Nephron (organoid): ENCODE results near the gene EPHA4.

Experiments
- H3K27ac Mint-ChIP-seq, 3 experiments: 2 replicates each; pipeline ENCODE4 v1.8.0; 2020; ENCODE audit warnings: mixed read lengths in 3 of 3, mild to moderate bottlenecking in 2 of 3, moderate library complexity in 1 of 3
- H3K27me3 Mint-ChIP-seq: 2 replicates; pipeline ENCODE4 v1.8.0; 2021; ENCODE audit warnings: low read depth, mild to moderate bottlenecking, moderate library complexity, mixed read lengths
- H3K36me3 Mint-ChIP-seq: 2 replicates; pipeline ENCODE4 v1.8.0; 2020; ENCODE audit warnings: low read depth, mixed read lengths
- H3K4me1 Mint-ChIP-seq: 2 replicates; pipeline ENCODE4 v1.8.0; 2020; ENCODE audit warnings: mixed read lengths
- H3K4me3 Mint-ChIP-seq, 3 experiments: 2 replicates each; pipeline ENCODE4 v1.8.0; 2020; ENCODE audit warnings: mild to moderate bottlenecking in 3 of 3, mixed read lengths in 3 of 3, moderate library complexity in 2 of 3
- H3K9me3 Mint-ChIP-seq: 2 replicates; pipeline ENCODE4 v1.8.0; 2020; ENCODE audit warnings: mixed read lengths
- TF ChIP-seq, protein P1 (sequence below), 3 experiments: fragments of 200-600 bp; sonication (generic); IDR thresholded peaks; one replicate each; pipeline ENCODE4 v1.5.0; 2021; ENCODE audit warnings: antibody characterized with exemption in 3 of 3; ENCODE audit not compliant: unreplicated experiment in 3 of 3

The EPHA4 gene

GRCh38 chr2:221385716-221386115 lies 186.4 kb downstream of the EPHA4 start:
- no peak overlapping the region for H3K27ac Mint-ChIP-seq
- no peaks in the 10 kb centered on the region for H3K4me1 Mint-ChIP-seq
- TF ChIP-seq, protein P1, sequence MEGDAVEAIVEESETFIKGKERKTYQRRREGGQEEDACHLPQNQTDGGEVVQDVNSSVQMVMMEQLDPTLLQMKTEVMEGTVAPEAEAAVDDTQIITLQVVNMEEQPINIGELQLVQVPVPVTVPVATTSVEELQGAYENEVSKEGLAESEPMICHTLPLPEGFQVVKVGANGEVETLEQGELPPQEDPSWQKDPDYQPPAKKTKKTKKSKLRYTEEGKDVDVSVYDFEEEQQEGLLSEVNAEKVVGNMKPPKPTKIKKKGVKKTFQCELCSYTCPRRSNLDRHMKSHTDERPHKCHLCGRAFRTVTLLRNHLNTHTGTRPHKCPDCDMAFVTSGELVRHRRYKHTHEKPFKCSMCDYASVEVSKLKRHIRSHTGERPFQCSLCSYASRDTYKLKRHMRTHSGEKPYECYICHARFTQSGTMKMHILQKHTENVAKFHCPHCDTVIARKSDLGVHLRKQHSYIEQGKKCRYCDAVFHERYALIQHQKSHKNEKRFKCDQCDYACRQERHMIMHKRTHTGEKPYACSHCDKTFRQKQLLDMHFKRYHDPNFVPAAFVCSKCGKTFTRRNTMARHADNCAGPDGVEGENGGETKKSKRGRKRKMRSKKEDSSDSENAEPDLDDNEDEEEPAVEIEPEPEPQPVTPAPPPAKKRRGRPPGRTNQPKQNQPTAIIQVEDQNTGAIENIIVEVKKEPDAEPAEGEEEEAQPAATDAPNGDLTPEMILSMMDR (IDR thresholded peaks at IDR 0.05; ENCODE audit: unreplicated experiment in 3 of 3) = no peak
- H3K4me3 Mint-ChIP-seq = no peak overlapping the region
- H3K36me3 Mint-ChIP-seq = no peaks in the 10 kb centered on the region
- H3K9me3 Mint-ChIP-seq = no peaks in the 10 kb centered on the region
- H3K27me3 Mint-ChIP-seq = peaks cover 7% of the 10 kb centered on the region

DNA sequence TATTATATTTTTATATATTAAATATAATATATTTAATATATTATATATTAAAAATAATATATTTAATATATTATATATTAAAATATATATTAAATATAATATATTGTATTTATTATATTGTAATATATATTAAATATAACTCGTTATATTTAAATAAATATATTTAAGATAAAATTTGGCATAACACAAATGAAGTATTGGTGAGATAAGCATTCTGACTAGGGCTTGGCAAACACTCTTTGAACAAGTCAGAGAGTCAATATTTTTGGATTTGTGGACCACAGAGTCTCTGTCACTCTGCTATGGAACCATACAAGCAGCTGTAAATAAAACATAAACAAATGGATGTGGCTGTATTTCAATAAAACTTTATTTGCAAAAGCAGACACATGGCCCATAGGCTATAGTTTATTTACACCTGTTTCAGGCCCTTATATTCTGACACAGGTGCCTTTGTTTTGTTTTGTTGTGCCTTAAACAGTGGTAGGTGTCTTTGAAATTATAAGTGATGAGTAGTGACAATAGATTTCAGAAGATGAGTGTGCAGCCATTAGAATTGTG lies 190.1 kb downstream of the EPHA4 start:
- no peaks in the 10 kb centered on the region for H3K9me3 Mint-ChIP-seq
- no peak overlapping the region for H3K4me3 Mint-ChIP-seq
- no peaks in the 10 kb centered on the region for H3K36me3 Mint-ChIP-seq
- H3K4me1 Mint-ChIP-seq = no peaks in the 10 kb centered on the region
- H3K27ac Mint-ChIP-seq = no peak overlapping the region
- TF ChIP-seq, protein P1 (IDR thresholded peaks at IDR 0.05; ENCODE audit: unreplicated experiment in 3 of 3) = no peak
- peaks cover 7% of the 10 kb centered on the region for H3K27me3 Mint-ChIP-seq

GRCh38 chr2:221380686-221381085 lies 191.4 kb downstream of the EPHA4 start:
- Mint-ChIP-seq H3K4me3 (no peak overlapping the region), H3K27ac (no peak overlapping the region), H3K36me3 (no peaks in the 10 kb centered on the region), H3K27me3 (peaks cover 2% of the 10 kb centered on the region), H3K9me3 (no peaks in the 10 kb centered on the region), H3K4me1 (no peaks in the 10 kb centered on the region)
- TF ChIP-seq, protein P1 (IDR thresholded peaks at IDR 0.05; ENCODE audit: unreplicated experiment in 3 of 3) = no peak

DNA sequence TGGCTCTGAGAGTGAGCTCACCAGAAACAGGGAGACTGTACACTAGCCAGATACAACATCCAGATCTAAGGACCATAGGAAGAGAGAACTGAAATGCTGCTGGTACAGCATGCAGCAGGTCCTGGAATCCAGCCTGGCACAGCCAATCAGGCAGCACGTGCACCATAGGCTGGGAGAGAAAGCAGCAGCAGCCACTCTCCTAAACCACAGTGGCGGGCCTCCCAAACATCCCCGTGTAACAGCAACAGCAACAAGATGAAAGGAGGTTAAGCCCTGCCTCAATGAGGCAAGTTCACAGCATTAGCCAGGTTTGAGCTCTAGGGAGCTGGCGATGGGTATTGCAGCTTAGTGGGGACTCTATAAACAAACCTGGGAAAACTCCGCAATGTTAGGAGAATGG lies 192.0 kb downstream of the EPHA4 start:
- TF ChIP-seq, protein P1 (IDR thresholded peaks at IDR 0.05; ENCODE audit: unreplicated experiment in 3 of 3) = no peak
- Mint-ChIP-seq H3K9me3 (no peaks in the 10 kb centered on the region), H3K4me3 (no peak overlapping the region), H3K27me3 (no peaks in the 10 kb centered on the region), H3K36me3 (no peaks in the 10 kb centered on the region), H3K27ac (no peak overlapping the region), H3K4me1 (no peaks in the 10 kb centered on the region)

DNA sequence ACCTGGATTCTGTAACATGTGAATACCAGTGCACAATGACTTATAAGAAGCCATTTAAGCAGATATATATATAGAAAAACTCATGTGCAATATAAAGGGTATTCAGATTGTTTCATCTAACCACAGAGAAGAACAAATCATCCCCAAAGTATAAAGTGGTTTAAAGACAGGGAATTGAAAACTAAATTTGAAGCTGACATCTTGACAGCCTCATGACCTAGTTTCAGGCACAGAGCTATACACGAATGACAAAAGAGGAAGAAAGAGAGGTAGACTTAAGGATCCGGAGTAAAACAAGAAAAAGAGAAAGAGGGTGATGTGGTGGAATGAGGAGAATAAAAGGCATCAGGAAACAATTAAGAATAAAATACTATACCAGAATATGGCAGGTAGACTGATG lies 194.5 kb downstream of the EPHA4 start:
- TF ChIP-seq, protein P1 (IDR thresholded peaks at IDR 0.05; ENCODE audit: unreplicated experiment in 3 of 3) = no peak
- Mint-ChIP-seq H3K27ac (no peak overlapping the region), H3K36me3 (no peaks in the 10 kb centered on the region), H3K4me3 (no peak overlapping the region), H3K9me3 (no peaks in the 10 kb centered on the region), H3K27me3 (peaks cover 3% of the 10 kb centered on the region), H3K4me1 (peaks cover 3% of the 10 kb centered on the region)

DNA sequence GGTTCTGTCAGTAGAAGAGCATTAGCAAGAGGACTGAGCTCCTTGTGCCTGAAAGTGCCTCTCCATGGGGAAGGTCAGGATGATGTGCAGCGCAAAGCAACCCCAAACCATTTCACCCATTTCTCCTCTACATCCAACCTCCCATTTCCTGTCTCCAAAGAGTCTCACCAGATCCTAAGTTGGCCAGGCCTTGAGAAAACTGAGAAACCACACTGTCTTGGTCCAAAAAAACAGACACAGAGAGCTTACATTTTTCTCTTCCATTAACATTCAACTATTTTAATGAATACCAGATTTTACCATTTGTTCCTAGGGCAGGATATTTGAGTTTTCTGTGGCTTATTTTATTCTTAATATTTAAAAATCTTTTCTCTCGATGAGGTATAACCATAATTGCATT lies 195.0 kb downstream of the EPHA4 start:
- TF ChIP-seq, protein P1 (IDR thresholded peaks at IDR 0.05; ENCODE audit: unreplicated experiment in 3 of 3) = no peak
- Mint-ChIP-seq H3K36me3 (no peaks in the 10 kb centered on the region), H3K27me3 (peaks cover 9% of the 10 kb centered on the region), H3K4me3 (no peak overlapping the region), H3K4me1 (peaks cover 8% of the 10 kb centered on the region), H3K27ac (no peak overlapping the region), H3K9me3 (no peaks in the 10 kb centered on the region)
